Bronchus fibroblast of lung (primary cell): ENCODE data around the gene MRPS18B. TPM values are rescaled to one million over a fixed set of nuclear protein-coding genes. Genes with fewer than 3 reads are reported as not detected.

Experiments
- total RNA-seq: library from RNA; depleted of rRNA; stranded (reverse); fragments of >200 nt; gene quantifications from 2 replicates; pipeline ENCODE4 v1.2.3, GENCODE V29; 2015

MRPS18B gene
- 65.1 and 70.5 TPM in 2 replicates for total RNA-seq

DNA sequence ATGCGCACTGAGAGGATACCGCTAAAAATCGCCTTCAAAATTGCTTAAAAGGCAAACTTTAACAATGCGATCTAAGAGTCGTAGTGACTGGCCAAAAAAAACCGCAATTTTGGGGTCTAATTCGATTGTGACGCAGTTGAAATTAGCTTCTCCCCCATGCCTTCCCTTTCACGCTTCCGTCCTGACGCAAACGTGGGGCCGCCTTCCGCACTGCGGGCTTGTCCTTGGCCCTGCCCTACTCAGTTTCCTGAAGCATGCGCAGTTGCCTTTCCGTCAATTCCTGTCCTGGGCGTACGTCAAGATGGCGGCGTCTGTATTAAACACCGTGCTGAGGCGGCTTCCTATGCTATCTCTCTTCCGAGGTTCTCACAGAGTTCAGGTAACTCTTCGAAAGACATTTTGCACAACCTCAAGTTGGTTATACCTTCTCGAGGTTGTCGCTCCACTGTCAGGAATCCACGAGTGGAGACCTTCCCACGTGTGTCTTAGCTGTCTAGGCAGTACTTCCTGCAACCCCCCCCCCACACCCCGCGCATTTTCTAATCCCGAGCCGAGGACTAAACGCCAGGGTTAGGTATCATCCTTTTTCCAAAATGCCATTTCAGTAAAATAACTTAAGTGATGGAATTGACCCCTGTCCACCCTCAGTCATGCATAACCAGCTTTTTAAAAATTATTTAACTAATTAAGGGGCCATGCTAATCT lies at the start of gene MRPS18B:
MRPS18B (plus strand) TSS at position 276 of the 705 bp plus-strand sequence; CDS start at position 302, 26 bp downstream.

GRCh38 chr6:30571075-30571761 lies 46.4 kb upstream of the MRPS18B start, which contains the start of gene ABCF1:
ABCF1 (plus strand) TSS chr6:30571442; CDS start chr6:30571488, 46 bp downstream.

DNA sequence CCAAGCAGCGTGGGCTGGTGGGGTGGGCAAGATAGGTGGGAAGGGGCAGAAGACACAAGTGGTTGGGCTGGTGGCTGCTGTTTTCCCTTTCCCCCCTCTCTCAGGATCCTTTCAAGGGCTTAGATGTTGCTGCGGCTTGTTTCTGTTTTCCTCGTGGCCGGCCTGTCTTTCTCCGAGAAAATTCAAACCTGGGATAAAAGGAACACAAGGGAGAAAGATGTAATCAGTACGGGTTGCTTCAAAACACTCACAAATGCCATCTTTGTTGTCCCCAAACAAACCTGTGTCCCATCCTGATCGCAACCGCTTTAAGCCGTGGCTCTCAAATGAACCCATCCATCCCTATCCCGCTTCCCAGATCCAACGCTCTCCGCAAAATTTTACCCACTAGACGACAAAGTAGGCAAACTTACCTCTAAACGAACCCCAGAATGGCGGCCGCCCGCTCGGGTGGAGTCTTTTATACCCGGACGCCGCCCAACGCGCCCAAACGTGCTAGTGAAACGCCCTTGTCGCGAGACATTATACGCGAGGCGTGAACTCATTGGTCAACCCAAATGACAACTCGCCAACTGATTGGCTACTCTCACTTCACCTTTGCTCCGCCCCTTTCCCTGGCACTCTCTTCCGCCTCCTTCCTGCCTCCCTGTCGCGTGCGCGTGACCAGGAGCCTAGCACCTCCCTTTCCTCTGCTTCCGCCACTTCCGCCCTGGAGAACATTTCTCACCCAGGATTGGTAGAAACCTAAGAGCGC lies 652 bp upstream of the MRPS18B start, which contains the start of gene PPP1R10:
PPP1R10 (minus strand) TSS at position 433 of the 754 bp plus-strand sequence. CDS start 7,299 bp downstream, outside the sequence.

DNA sequence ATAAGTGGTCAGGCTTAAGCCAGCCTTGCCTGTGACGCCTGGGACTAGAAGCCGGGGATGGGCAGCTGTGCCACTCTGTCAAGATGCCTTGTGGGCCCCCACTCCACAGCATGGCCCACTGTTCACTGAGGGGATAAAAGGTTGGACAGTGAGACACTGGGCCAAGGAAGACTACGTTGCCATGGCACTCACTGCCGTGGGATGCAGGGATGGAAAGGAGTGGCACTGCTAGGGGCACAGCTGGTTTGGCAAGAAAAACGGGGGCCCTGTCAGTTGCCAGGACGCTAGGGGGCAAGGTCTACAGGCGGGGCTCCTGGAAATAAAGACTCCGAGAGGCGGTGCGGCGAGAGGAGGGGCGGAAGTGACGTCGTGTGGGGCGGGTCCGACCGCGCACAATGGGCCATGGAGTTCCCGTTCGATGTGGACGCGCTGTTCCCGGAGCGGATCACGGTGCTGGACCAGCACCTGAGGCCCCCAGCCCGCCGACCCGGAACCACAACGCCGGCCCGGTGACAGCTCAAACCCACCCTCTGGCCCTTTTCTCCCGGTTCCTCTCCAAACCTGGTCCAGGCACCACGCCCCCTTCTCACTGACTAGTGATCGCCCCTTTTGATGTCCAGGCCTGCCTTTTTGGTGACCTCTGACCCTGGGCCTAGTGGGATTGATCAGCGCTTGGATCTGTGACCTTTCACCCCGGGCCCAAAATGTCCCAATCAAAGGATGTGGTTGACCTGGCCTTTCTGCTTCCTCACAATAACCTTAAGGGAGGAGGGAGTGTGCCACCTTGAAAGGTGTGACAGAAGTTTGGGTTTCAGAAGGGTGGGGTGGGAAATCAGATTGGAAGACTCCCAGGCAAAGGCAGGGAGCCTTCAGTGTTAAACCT lies 9.1 kb downstream of the MRPS18B start, which contains the start of gene ATAT1:
ATAT1 (plus strand) TSS at position 391 of the 883 bp plus-strand sequence.

GRCh38 chr6:30646450-30647241 lies 29.0 kb downstream of the MRPS18B start, which contains the start of gene C6orf136:
C6orf136 (plus strand) TSS chr6:30647133; CDS start chr6:30647232, 99 bp downstream.

GRCh38 chr6:30672445-30673253 lies 55.0 kb downstream of the MRPS18B start, which contains the start of gene DHX16:
DHX16 (minus strand) TSS chr6:30673006; CDS start chr6:30672841, 165 bp downstream.

Other genes starting within 250 kb of the MRPS18B start
- 92.2 and 93.1 TPM in 2 replicates for gene HLA-E, start 128.3 kb upstream of the MRPS18B start, total RNA-seq
- 28.7 and 42.5 TPM in 2 replicates for gene GNL1, start 61.4 kb upstream of the MRPS18B start, total RNA-seq
- gene PRR3, start 60.5 kb upstream of the MRPS18B start, total RNA-seq, result 11.6 and 12.9 TPM in 2 replicates
- 31.1 and 34.2 TPM in 2 replicates for gene ABCF1, start 46.4 kb upstream of the MRPS18B start, total RNA-seq
- 19.8 and 24.0 TPM in 2 replicates for gene PPP1R10, start 597 bp upstream of the MRPS18B start, total RNA-seq
- 4.5 and 6.4 TPM in 2 replicates for gene ATAT1, start 9.0 kb downstream of the MRPS18B start, total RNA-seq
- gene C6orf136, start 29.3 kb downstream of the MRPS18B start, total RNA-seq, result 6.8 and 8.7 TPM in 2 replicates
- 25.1 and 29.6 TPM in 2 replicates for gene DHX16, start 55.2 kb downstream of the MRPS18B start, total RNA-seq
- gene PPP1R18, start 68.8 kb downstream of the MRPS18B start, total RNA-seq, result 58.6 and 62.5 TPM in 2 replicates
- 21.0 and 24.1 TPM in 2 replicates for gene NRM, start 73.1 kb downstream of the MRPS18B start, total RNA-seq
- gene MDC1, start 99.4 kb downstream of the MRPS18B start, total RNA-seq, result 9.8 and 11.6 TPM in 2 replicates
- gene TUBB, start 102.5 kb downstream of the MRPS18B start, total RNA-seq, result 2,052 and 2,194 TPM in 2 replicates
- gene FLOT1, start 124.8 kb downstream of the MRPS18B start, total RNA-seq, result 178 and 180 TPM in 2 replicates
- 56.9 and 75.8 TPM in 2 replicates for gene IER3, start 126.7 kb downstream of the MRPS18B start, total RNA-seq